ENCODE measurements around the gene KLRB1.
"Not testable (repeated sequence)": the region's sequence is repeated elsewhere in the genome, so short reads cannot be mapped to it uniquely, and the experiment has no call there.

Gene KLRB1

GRCh38 chr12:9598363-9598762 is 9.4 kb downstream of the KLRB1 start:
- H3K36me3 ChIP-seq (ENCODE audit: insufficient read depth, low read length), result no peaks in the 10 kb centered on the region
- H3K27ac ChIP-seq (ENCODE audit: low read depth, low read length), result no peak overlapping the region
- H3K4me1 ChIP-seq (ENCODE audit: control insufficient read depth, insufficient read depth, low read length, unreplicated experiment), result no peaks in the 10 kb centered on the region
- H3K27me3 ChIP-seq (ENCODE audit: insufficient read depth, low read length), result no peaks in the 10 kb centered on the region
- H2AFZ ChIP-seq (ENCODE audit: low read length, unreplicated experiment), result no peak overlapping the region
- no peaks in the 10 kb centered on the region for H3K79me2 ChIP-seq (ENCODE audit: control insufficient read depth, insufficient read depth, low read length, unreplicated experiment)
- no peak overlapping the region for H3K4me3 ChIP-seq (ENCODE audit: low read depth, low read length)

- H3K27me3 ChIP-seq (ENCODE audit: insufficient read depth, low read length), result no peaks in the 10 kb centered on the region
- H3K27ac ChIP-seq (ENCODE audit: low read depth, low read length), result no peak overlapping the region
- no peak overlapping the region for H3K4me3 ChIP-seq (ENCODE audit: low read depth, low read length)
- no peaks in the 10 kb centered on the region for H3K4me1 ChIP-seq (ENCODE audit: control insufficient read depth, insufficient read depth, low read length, unreplicated experiment)
- H2AFZ ChIP-seq (ENCODE audit: low read length, unreplicated experiment), result no peak overlapping the region
- no peaks in the 10 kb centered on the region for H3K36me3 ChIP-seq (ENCODE audit: insufficient read depth, low read length)
- no peaks in the 10 kb centered on the region for H3K79me2 ChIP-seq (ENCODE audit: control insufficient read depth, insufficient read depth, low read length, unreplicated experiment)
Observed at GRCh38 chr12:9597365-9597764, 10.4 kb downstream of the KLRB1 start.

DNA sequence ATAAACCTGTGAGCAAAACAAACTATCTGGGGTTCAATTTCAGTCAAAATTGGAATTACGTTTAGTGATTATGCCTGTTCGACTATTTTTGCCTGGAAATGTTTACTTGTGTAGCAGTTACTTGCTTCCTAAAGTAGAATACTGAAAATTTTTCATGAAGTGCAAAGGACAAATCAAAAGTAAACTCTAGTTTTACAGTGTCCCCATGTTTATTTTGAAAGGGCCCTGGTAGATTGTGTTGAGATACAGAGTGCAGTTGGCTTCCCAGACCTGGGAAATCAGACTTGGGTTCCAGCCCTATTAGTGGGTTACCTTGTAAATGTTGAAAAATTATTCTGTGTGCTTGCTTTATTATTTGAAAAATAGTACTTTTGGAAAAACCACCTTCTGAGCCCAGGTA is 17.3 kb downstream of the KLRB1 start:
- Histone ChIP-seq H3K27me3 (ENCODE audit: insufficient read depth, low read length) (no peaks in the 10 kb centered on the region), H3K27ac (ENCODE audit: low read depth, low read length) (no peak overlapping the region), H3K36me3 (ENCODE audit: insufficient read depth, low read length) (no peaks in the 10 kb centered on the region), H3K4me1 (ENCODE audit: control insufficient read depth, insufficient read depth, low read length, unreplicated experiment) (no peaks in the 10 kb centered on the region), H2AFZ (ENCODE audit: low read length, unreplicated experiment) (no peak overlapping the region), H3K79me2 (ENCODE audit: control insufficient read depth, insufficient read depth, low read length, unreplicated experiment) (no peaks in the 10 kb centered on the region), H3K4me3 (ENCODE audit: low read depth, low read length) (no peak overlapping the region)

GRCh38 chr12:9588749-9589148 is 19.0 kb downstream of the KLRB1 start:
- Histone ChIP-seq H3K79me2 (ENCODE audit: control insufficient read depth, insufficient read depth, low read length, unreplicated experiment) (no peaks in the 10 kb centered on the region), H3K4me1 (ENCODE audit: control insufficient read depth, insufficient read depth, low read length, unreplicated experiment) (no peaks in the 10 kb centered on the region), H3K27ac (ENCODE audit: low read depth, low read length) (no peak overlapping the region), H3K4me3 (ENCODE audit: low read depth, low read length) (no peak overlapping the region), H2AFZ (ENCODE audit: low read length, unreplicated experiment) (no peak overlapping the region), H3K27me3 (ENCODE audit: insufficient read depth, low read length) (no peaks in the 10 kb centered on the region), H3K36me3 (ENCODE audit: insufficient read depth, low read length) (no peaks in the 10 kb centered on the region)

DNA sequence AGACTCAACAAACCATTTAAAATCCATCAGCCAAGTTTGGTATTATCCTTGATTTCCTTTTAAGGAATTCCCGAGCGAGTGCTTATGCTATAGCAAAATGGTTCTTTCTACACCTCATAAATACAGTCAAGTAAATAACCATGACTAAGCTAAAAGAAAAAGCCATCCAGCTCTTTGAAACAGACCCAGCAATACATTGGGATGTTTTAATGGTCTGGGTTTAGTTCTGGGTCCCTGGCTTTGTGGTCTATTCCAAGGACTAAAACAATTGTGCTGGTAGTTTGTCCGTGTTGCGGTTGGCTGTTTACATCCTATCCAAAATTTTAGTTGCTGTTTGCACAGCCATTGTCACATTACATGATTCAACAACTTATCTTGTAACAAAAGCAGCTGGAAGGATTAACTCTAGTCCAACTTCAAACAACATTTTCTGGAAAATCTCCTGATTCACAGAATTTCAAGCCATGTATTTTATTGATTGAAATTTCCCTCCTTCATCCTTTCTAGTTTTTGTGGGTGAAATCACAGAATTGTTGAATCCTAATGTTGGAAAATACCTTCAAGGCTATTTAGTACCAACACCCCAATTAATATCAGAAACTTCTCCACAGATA is 19.6 kb downstream of the KLRB1 start:
- no peaks in the 10 kb centered on the region for H3K36me3 ChIP-seq (ENCODE audit: insufficient read depth, low read length)
- no peaks in the 10 kb centered on the region for H3K79me2 ChIP-seq (ENCODE audit: control insufficient read depth, insufficient read depth, low read length, unreplicated experiment)
- H3K27me3 ChIP-seq (ENCODE audit: insufficient read depth, low read length), result no peaks in the 10 kb centered on the region
- H2AFZ ChIP-seq (ENCODE audit: low read length, unreplicated experiment), result no peak overlapping the region
- H3K4me3 ChIP-seq (ENCODE audit: low read depth, low read length), result no peak overlapping the region
- H3K27ac ChIP-seq (ENCODE audit: low read depth, low read length), result no peak overlapping the region
- no peaks in the 10 kb centered on the region for H3K4me1 ChIP-seq (ENCODE audit: control insufficient read depth, insufficient read depth, low read length, unreplicated experiment)

DNA sequence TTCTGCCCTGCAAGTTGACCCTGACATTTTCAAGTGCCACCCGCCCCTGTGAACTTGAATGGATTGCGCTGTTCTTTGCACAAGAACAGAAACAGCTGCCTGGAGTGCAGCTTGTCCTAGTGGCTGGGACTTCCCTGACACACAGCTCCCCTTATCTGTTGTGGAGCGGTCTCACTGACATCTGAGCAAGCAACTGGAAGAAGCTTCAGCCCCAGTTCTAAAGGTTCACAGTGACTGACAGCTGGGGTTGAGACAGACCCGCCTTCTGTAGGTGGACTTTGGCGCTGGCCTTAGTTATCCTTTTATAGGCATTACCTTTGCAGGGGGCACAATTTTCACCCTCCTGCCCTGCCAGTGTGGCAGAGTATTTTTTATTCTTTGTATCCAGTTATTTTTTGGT is 30.0 kb downstream of the KLRB1 start:
- H2AFZ ChIP-seq (ENCODE audit: low read length, unreplicated experiment); H3K27me3 ChIP-seq (ENCODE audit: insufficient read depth, low read length); H3K4me1 ChIP-seq (ENCODE audit: control insufficient read depth, insufficient read depth, low read length, unreplicated experiment); H3K79me2 ChIP-seq (ENCODE audit: control insufficient read depth, insufficient read depth, low read length, unreplicated experiment); H3K36me3 ChIP-seq (ENCODE audit: insufficient read depth, low read length); H3K4me3 ChIP-seq (ENCODE audit: low read depth, low read length); H3K27ac ChIP-seq (ENCODE audit: low read depth, low read length): not testable (repeated sequence)

DNA sequence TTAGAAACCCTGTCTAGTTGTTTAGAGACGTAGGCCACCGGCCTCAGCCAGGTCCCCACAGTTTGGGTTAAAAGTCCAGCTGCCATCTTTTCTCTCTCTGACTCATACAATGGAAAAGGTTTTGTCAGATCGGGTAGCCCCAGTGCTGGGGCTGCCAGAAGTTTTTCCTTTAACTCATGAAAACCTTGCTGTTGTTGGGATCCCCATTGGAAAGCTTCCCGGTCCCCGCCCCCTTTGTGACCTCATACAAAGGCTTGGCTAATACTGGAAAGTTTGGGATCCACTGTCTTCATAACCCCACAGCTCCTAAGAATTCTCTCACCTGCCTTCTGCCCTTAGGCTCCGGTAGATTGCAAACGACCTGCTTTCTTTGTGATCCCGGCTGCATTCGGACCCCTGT is 40.6 kb downstream of the KLRB1 start:
- H2AFZ ChIP-seq (ENCODE audit: low read length, unreplicated experiment); H3K79me2 ChIP-seq (ENCODE audit: control insufficient read depth, insufficient read depth, low read length, unreplicated experiment); H3K4me1 ChIP-seq (ENCODE audit: control insufficient read depth, insufficient read depth, low read length, unreplicated experiment); H3K27me3 ChIP-seq (ENCODE audit: insufficient read depth, low read length); H3K4me3 ChIP-seq (ENCODE audit: low read depth, low read length); H3K36me3 ChIP-seq (ENCODE audit: insufficient read depth, low read length); H3K27ac ChIP-seq (ENCODE audit: low read depth, low read length): not testable (repeated sequence)

DNA sequence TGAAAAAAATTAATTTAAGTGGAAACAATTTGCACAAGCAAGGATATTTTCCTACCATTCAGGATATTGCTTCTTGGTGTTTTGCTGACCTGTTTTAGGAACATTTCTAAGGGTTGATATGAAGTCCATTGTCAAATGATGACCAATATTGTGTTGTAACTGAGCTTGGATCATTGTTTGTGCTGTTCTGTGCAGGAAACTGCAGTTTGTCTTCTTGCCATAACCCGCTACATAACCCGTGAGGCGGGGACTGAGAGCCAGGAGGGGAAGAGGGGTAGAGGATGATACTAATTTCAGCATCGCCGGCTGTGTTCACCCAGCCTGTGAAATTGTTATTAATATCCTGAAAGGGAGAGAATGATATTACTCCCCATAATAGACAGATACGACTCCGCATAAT is 41.6 kb downstream of the KLRB1 start:
- not testable (repeated sequence) for H3K27ac ChIP-seq (ENCODE audit: low read depth, low read length); H3K36me3 ChIP-seq (ENCODE audit: insufficient read depth, low read length); H3K4me3 ChIP-seq (ENCODE audit: low read depth, low read length); H3K79me2 ChIP-seq (ENCODE audit: control insufficient read depth, insufficient read depth, low read length, unreplicated experiment); H3K4me1 ChIP-seq (ENCODE audit: control insufficient read depth, insufficient read depth, low read length, unreplicated experiment); H2AFZ ChIP-seq (ENCODE audit: low read length, unreplicated experiment); H3K27me3 ChIP-seq (ENCODE audit: insufficient read depth, low read length)

GRCh38 chr12:9564418-9564817 is 43.3 kb downstream of the KLRB1 start:
- H3K79me2 ChIP-seq (ENCODE audit: control insufficient read depth, insufficient read depth, low read length, unreplicated experiment); H3K4me1 ChIP-seq (ENCODE audit: control insufficient read depth, insufficient read depth, low read length, unreplicated experiment); H3K27me3 ChIP-seq (ENCODE audit: insufficient read depth, low read length); H2AFZ ChIP-seq (ENCODE audit: low read length, unreplicated experiment); H3K4me3 ChIP-seq (ENCODE audit: low read depth, low read length); H3K36me3 ChIP-seq (ENCODE audit: insufficient read depth, low read length); H3K27ac ChIP-seq (ENCODE audit: low read depth, low read length): not testable (repeated sequence)

DNA sequence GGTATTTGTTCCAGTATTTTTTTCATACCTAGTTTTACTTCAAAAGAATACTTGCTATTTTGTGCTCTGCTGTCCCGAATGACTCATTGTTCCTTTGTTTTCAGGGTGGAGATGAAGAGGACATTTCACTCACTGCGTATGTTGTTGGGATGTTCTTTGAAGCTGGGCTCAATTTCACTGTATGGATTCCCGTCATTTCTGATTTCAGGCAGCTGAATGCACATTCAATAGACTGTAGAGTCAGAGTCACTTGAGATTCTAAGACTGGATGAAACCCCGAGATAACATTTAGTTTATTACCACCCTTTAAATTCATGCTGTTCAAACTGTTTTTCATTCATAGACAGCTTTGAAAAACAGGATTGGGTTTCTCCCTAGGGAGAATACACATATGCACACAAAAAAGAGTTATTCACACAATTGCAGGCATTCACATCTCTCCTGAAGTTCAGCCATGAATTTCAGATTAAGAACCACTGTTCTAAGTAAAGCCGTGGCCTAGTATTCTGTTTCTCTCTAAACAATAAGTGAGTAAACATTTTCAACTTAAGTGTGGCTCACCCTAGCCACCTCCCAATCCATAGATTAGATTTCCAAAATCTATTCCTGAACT is 44.8 kb downstream of the KLRB1 start:
- H3K79me2 ChIP-seq (ENCODE audit: control insufficient read depth, insufficient read depth, low read length, unreplicated experiment); H3K27ac ChIP-seq (ENCODE audit: low read depth, low read length); H3K27me3 ChIP-seq (ENCODE audit: insufficient read depth, low read length); H2AFZ ChIP-seq (ENCODE audit: low read length, unreplicated experiment); H3K4me1 ChIP-seq (ENCODE audit: control insufficient read depth, insufficient read depth, low read length, unreplicated experiment); H3K36me3 ChIP-seq (ENCODE audit: insufficient read depth, low read length); H3K4me3 ChIP-seq (ENCODE audit: low read depth, low read length): not testable (repeated sequence)

- H3K27ac ChIP-seq (ENCODE audit: low read depth, low read length); H3K79me2 ChIP-seq (ENCODE audit: control insufficient read depth, insufficient read depth, low read length, unreplicated experiment); H2AFZ ChIP-seq (ENCODE audit: low read length, unreplicated experiment); H3K27me3 ChIP-seq (ENCODE audit: insufficient read depth, low read length); H3K4me1 ChIP-seq (ENCODE audit: control insufficient read depth, insufficient read depth, low read length, unreplicated experiment); H3K36me3 ChIP-seq (ENCODE audit: insufficient read depth, low read length); H3K4me3 ChIP-seq (ENCODE audit: low read depth, low read length): not testable (repeated sequence)
Observed at GRCh38 chr12:9545489-9545888, 62.2 kb downstream of the KLRB1 start.
